GM08714 (cell line): ENCODE measurements around the gene CRIP1.

ENCODE experiments used
- H3K4me3 ChIP-seq: fragments of 200-500 bp; sonication (Bioruptor generic); 2 replicates; pipeline ENCODE4 v1.5.1; 2014; ENCODE audit warnings: mild to moderate bottlenecking, low read length, inconsistent platforms
- ZNF274 ChIP-seq: IDR thresholded peaks from 2 replicates; pipeline ENCODE4 v1.6.1; 2012; ENCODE audit warnings: mild to moderate bottlenecking, low read depth, low read length

The CRIP1 gene

DNA sequence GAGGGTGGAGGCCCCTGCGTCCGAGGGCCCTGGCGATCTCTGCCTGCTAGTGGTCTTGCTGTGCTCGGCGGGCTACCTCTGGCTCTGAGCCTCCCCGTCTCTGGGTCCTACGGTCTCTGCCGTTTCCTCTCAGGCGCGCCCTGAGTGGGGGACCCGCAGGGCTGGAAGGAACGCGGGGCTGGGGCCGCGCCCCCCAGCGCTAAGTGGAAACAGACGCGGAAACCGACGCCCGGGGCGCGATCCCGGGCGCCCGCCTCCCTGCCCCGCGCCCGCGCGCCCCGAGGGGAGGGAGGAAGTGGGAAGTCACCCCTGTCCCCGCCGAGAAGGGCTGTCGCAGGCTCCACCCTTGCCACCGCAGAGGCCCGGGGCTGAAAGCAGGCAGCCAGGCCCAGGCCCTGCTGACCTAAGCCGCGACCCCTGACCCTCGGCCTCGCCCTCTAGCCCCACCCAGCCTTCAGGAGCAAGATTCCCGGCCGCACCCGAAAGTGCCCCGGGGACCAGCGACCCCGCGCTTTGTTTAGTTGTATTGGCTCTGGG, 831 bp downstream of the CRIP1 start:
- TF ChIP-seq ZNF274, result no peak
- H3K4me3 ChIP-seq, result peak overlapping the region; percentile 53; the same call in 1 of the 2 replicates

- TF ChIP-seq ZNF274, result no peak
- H3K4me3 ChIP-seq, result peak overlapping the region; percentile 53; the same call in 1 of the 2 replicates
Observed at GRCh38 chr14:105487986-105488777, 1.5 kb downstream of the CRIP1 start.

DNA sequence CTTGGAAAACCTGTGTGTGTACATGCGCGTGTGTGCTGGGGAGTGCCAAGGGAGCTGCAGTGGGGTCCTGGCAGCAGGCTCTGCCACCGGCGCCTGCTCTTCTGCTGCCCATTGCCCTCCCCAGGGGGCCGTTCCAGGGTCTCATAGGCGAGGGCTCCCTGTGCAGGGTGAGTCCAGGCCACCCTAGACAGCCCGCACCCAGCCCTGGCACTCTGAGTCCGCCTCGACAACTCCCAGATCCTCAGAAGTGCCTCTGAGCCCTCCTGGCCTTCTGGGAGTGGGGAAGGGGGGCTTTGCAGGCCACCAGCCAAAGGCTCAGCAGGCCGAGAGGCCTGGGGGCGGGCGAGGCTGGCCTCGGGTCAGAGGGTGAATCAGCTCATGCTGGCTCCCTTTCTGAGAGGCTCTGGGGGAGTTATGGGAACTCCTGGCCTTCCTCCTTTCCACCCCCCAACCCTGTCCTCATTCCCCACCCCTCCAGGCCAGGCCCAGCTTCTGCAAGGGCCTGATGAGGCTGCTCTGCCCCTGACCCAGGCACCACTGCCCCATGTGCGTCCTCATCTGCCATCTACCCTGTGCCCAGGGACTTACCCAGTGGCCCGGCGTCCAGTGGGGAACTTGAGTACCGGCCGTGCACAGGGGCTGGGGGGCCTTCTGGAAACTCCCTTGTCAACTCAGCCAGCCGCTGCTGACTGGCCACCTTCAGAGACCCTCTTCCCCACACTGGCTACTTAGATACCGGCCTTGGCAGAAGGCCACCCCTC, 2.3 kb downstream of the CRIP1 start:
- no peak overlapping the region; the same call in 1 of the 2 replicates for H3K4me3 ChIP-seq
- no peak for TF ChIP-seq ZNF274

- peak overlapping the region; percentile 76; the same call in 1 of the 2 replicates for H3K4me3 ChIP-seq
- no peak for TF ChIP-seq ZNF274
Observed at GRCh38 chr14:105489542-105490266, 3.0 kb downstream of the CRIP1 start.

- peak overlapping the region; percentile 76; the same call in 1 of the 2 replicates for H3K4me3 ChIP-seq
- no peak for TF ChIP-seq ZNF274
Observed at GRCh38 chr14:105490267-105490571, 3.5 kb downstream of the CRIP1 start.

DNA sequence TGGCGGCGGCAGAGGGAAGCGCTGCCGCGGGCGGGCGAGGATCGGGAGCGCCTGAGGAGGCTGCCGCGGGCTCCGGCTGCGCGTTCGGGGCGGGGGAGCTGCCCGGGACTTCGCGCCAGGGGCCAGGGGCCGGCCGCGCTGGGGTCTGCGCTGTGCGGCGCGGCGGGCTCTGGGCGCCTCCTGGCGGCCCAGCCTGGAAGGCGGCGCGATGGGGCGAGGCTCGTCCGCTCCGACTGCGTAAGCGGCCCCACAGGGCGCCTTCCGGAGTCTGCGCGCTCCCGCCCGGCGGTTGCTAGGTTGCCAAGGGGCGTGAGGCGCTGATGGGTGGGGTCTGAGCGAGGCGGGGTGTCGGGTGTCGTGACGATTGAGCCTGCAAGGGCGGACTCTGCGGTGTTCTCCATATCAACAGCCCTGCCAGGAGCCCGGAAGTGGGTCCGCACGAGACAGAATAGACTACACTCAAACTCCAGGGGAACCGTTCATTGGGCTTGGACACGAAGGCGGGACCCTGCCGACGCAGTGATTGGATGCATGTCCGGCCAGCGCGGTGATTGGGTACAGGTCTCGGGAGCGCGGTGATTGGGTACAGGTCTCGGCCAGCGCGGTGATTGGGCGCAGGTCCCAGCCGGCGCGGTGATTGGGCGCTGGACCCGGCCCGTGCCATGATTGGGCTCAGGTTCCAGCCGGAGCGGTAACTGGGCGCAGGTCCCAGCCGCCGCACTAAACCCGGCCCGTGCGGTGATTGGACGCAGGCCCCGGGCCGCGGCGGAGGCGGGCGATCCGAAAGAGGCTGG, 4.1 kb downstream of the CRIP1 start, which contains the start of gene TEDC1:
Gene TEDC1 (plus strand): TSS at position 675 of the 794 bp plus-strand sequence. CDS start 130 bp downstream, outside the sequence.
- TF ChIP-seq ZNF274, result no peak
- H3K4me3 ChIP-seq, result peak within 1 kb of the TSS; percentile 92

GRCh38 chr14:105491366-105491973, 4.8 kb downstream of the CRIP1 start:
- H3K4me3 ChIP-seq, result peak overlapping the region; percentile 92
- TF ChIP-seq ZNF274, result no peak

DNA sequence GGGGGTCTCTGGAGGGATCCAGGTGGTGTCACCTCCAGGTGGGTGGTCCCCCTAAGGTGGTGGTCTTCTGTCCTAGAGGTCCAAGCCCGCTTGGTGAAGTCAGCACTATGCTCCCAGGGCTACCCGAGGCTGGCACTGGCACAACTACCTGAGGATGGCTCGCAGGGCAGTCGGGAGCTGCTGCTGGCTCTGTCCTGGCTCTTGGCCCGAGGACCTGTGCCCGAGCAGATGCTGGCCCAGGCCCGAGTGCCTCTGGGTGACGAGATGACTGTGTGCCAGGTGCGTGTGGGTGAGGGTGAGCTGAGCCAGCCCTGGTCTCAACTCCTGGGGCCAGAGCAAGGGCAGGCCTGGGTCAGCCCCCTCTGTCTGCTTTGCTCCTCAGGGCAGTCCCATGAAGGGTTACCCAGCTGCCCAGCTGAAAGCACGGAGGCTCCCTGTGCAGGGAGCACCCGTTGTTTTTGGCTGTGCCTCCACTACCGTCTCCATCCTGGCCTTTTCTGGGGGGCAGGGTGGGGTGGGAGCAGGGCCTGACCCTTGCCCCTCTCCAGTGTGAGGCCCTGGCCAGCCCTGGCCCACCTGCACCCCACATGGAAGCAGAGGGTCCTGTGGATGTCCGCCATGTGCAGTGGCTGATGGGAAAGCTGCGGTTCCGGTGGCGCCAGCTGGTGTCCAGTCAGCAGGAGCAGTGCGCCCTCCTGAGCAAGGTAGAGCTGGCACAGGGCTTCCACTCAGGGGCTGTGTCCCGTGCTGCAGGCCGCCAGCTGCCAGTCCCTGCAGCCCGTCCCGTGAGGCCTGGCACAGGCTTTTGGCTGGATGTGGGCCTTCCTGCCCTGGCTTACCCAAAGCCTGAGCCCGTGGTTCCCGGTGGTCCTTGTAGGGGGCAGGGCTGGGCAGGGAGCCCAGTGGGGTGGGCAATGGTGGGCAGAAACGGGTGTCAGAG, 5.6 kb downstream of the CRIP1 start:
- peak overlapping the region; percentile 43; the same call in 1 of the 2 replicates for H3K4me3 ChIP-seq
- TF ChIP-seq ZNF274, result no peak

- no peak for TF ChIP-seq ZNF274
- H3K4me3 ChIP-seq, result no peak overlapping the region
Observed at GRCh38 chr14:105492971-105493871, 6.5 kb downstream of the CRIP1 start.

- H3K4me3 ChIP-seq, result no peak overlapping the region
- TF ChIP-seq ZNF274, result no peak
Observed at GRCh38 chr14:105493921-105494605, 7.4 kb downstream of the CRIP1 start.

- no peak overlapping the region for H3K4me3 ChIP-seq
- TF ChIP-seq ZNF274, result no peak
Observed at GRCh38 chr14:105494606-105494929, 7.9 kb downstream of the CRIP1 start.
